Measurements from ENCODE around the gene CELF4. TPM values are rescaled to one million over a fixed set of nuclear protein-coding genes. Genes with fewer than 3 reads are reported as not detected.
"Not testable (repeated sequence)": the region's sequence is repeated elsewhere in the genome, so short reads cannot be mapped to it uniquely, and the experiment has no call there.

Gene CELF4
- polyA plus RNA-seq, 4 donors: 1.9 to 4.9 (median 3.0) TPM

- no peak for DNase-seq (ENCODE audit: low read depth in 4 of 4, low spot score in 2 of 4)
Measured at GRCh38 chr18:37383036-37383785, 182.4 kb downstream of the CELF4 start.

DNA sequence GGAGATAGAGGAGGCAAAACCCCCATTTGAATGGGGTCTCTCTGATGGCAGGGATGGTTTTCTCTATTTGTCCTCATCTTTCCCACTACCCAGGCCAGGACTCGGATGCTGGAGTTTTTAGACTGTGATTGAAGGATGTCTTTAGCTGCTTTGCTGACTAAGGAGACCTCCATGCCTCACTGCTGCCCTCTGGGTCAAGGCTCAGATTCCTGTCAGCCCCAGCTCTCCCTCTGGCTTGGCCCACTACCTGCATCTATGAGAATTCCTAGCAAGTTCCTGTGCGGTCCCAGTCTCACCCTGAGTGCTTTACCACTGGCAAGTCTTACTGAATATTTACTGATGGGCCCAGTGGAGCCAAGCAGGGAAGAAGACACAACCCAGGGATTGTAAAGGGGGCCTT is 184.0 kb downstream of the CELF4 start:
- DNase-seq (ENCODE audit: low read depth in 4 of 4, low spot score in 2 of 4): no peak

DNA sequence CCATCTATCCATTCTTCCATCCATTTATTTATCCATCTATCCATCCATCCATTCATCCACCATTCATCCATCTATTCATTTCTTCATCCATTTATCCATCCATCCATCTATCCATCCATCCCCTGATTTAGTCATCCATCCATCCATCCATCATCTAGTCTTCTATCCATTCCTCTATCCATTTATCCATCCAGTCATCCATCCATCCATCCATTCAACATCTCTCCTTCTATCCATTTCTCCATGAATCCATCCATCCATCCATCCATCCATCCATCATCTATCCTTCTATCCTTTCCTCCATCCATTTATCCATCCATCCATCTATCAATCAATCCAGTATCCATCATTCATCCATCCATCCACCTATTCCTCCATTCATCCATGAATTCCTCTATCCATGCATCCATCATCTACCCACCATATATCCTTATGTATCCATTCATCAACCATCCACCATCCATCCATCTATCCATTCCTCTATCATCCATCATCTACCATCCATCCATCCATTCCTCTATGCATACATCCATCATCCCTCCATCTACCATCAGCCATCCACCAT is 185.0 kb downstream of the CELF4 start:
- DNase-seq (ENCODE audit: low read depth in 4 of 4, low spot score in 2 of 4): no peak

DNA sequence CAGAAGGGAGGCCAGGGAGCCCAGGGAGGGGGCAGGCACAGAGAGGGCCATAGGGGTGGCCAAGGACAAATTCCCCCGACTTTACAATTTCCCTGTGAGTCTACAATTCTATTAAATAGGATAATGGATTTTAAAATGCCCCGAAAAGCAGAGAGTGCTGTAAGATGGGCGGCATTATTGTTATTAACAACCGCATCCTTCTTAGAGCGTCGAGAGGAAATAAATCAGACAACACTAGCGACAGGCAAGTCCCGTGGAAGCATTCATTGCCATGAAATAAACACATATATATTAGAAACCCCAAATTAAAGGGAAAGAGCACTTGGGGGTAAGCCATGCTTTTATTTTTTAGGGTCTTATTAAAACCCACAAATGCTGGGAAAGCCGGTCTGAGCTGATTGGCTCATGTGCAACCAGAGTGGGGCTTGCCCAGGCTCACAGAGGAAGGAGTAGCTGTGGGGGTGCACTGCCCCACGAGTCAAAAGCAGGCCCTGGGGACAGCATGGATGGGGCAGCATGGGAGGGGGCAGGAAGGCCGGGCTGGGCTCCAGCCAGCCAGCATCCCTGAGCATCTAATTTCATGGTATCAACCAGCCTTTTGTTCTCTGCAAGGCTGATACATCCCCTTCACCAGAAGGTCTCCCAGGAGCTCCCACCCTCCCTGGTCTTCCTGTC is 187.1 kb downstream of the CELF4 start:
- DNase-seq (ENCODE audit: low read depth in 4 of 4, low spot score in 2 of 4): no peak

GRCh38 chr18:37375181-37375580 is 190.4 kb downstream of the CELF4 start:
- no peak for DNase-seq (ENCODE audit: low read depth in 4 of 4, low spot score in 2 of 4)

DNA sequence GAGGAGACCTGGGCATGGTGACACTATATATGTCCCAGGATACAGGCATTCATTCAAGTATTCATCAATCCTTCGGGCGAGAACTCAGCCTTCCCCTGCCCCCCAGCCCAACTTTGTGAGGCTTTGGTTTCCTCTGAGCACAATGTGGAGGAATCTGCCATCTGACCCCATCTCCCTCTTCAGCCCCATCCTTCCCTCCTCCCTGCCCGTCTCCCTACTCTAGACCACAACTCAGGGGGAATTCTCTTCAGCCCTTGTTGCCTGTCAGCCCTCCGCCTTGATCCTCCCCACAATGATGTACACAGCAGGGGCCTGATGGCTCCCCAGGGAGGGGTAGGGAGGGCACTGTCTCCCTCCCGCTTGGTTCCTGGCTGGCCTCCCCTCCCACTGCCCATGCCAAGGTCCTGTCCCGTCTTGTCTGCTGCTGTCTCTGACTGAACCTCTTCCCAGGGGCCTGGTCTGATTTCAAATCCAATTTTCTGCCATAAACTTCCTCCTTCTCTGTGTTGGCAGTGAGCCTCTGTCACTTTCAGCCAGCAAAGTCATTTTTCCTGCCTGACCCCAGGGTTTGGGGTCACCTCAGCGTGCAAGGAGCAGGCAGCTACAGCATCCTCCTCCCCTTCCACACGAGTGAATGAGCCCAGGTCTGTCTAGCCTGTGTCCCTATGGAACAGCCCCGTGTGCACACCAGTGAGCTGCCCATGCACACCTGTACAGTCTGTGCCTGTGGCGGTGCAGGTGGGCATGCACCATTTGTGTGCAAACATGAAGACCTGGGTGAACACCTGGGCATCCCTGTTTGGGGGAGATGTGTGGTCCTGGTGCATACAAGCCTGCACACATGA is 197.3 kb downstream of the CELF4 start:
- no peak for DNase-seq (ENCODE audit: low read depth in 4 of 4, low spot score in 2 of 4)

GRCh38 chr18:37364237-37364636 is 201.4 kb downstream of the CELF4 start:
- DNase-seq (ENCODE audit: low read depth in 4 of 4, low spot score in 2 of 4): no peak

DNA sequence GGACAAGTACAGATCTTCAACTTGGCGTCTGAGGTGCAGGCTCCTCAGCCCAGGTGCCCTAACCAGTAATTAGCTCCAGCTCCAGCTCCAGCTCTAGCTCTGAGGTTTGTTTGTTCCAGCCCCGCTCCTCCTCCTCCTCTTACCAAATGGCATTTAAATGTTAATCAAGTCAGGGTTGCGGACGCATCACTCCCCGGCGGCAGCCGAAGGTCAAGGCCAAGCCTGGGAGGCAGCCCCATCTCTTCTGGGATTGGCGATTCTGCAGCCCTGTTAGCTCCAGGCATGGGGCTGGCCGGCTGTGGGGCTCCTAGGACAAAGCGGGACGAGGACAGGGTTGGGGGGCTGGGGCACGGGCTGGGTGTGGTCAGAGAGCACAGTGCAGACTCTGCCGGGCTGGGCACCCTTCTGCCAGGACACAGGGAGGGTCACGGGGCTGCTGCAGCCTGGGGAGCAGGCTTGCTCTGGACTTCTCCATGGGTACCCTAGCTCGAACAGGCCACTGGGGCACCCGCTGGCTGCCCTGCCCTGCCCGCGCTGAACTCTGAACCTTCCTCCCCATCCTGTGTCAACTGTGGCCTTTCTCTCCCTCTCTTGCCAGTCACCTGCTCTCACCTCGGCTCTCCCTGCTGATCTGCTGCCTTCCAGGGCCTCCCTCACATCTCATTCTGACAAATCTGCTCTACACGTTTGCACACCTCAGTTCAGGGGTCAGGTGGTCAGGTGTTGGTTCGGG is 203.3 kb downstream of the CELF4 start:
- no peak for DNase-seq (ENCODE audit: low read depth in 4 of 4, low spot score in 2 of 4)

GRCh38 chr18:37361335-37362157 is 204.1 kb downstream of the CELF4 start:
- DNase-seq (ENCODE audit: low read depth in 4 of 4, low spot score in 2 of 4): no peak

- not testable (repeated sequence) for DNase-seq (ENCODE audit: low read depth in 4 of 4, low spot score in 2 of 4)
Measured at GRCh38 chr18:37358061-37358460, 207.5 kb downstream of the CELF4 start.

DNA sequence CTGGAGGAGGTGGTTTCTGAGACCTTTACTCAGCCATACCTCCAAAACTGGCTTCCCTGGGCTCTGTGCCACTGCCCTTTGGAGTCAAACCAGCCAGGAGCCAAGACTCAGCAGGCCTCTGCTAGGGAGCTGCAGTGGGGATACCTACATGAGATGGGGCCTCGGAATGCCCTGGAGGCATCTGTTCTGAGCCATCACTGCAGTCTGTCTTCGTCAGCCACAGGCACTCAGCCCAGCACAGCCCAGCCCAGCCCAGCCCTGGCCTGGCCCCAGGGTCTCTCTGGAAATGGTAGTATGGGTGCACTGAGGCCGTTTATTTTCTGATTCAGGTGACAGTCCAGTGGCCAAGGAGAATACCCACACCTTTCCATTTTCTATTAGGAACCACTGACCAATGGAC is 209.8 kb downstream of the CELF4 start:
- no peak for DNase-seq (ENCODE audit: low read depth in 4 of 4, low spot score in 2 of 4)

DNA sequence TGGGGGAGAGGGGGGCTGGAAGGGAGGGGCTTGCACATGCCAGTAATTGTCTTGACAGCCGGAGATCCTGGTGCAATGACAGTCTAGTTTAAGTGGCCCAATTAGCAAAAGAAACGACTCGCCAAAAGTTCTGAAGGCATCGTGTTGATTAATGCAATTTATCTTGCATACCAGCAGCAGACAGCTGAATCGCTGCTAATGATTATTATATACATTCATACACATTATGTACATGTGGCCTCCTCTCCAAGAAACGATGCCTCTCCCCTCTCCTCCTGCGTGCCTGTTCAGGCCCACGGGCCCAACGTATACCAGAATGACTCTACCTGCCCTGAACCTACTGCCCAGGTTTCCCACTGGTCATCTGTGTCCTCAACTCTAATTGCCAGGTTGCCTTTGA is 214.5 kb downstream of the CELF4 start:
- DNase-seq (ENCODE audit: low read depth in 4 of 4, low spot score in 2 of 4): no peak

- no peak for DNase-seq (ENCODE audit: low read depth in 4 of 4, low spot score in 2 of 4)
Measured at GRCh38 chr18:37348729-37349128, 216.9 kb downstream of the CELF4 start.

GRCh38 chr18:37346048-37346447 is 219.6 kb downstream of the CELF4 start:
- DNase-seq (ENCODE audit: low read depth in 4 of 4, low spot score in 2 of 4): no peak

GRCh38 chr18:37343542-37343851 is 222.1 kb downstream of the CELF4 start:
- DNase-seq (ENCODE audit: low read depth in 4 of 4, low spot score in 2 of 4): no peak

GRCh38 chr18:37341473-37342086 is 224.0 kb downstream of the CELF4 start:
- DNase-seq (ENCODE audit: low read depth in 4 of 4, low spot score in 2 of 4): no peak

DNA sequence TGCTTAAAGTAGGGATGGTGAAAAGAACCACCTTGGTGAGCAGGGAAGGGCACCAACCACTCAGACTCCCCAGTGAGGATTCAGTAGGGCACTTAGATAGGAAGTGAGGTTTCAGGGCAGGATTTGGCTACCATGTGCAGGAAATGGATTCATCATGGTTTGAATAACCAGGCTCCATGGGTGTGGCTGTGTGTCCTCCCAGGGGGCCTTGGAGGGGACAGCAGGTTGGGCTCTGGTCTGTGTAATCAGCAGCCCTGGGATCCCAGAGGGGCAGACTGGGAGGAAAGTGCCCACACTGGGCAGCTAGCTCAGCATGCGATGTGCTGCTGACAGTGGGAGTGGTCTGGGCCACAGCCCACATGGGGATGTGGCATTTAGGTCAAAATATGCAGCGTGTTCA is 224.6 kb downstream of the CELF4 start:
- no peak for DNase-seq (ENCODE audit: low read depth in 4 of 4, low spot score in 2 of 4)

GRCh38 chr18:37339701-37340215 is 225.8 kb downstream of the CELF4 start:
- no peak for DNase-seq (ENCODE audit: low read depth in 4 of 4, low spot score in 2 of 4)
